Neuronal stem cell (in vitro differentiated cells): ENCODE measurements around the gene CADPS.

Source experiments
- DNase-seq: peaks from one replicate; pipeline ENCODE4 v3.0.0-alpha.2; 2013; ENCODE audit warnings: low spot score
- H2AFZ ChIP-seq: one replicate; pipeline ENCODE4 v1.6.1; 2013; ENCODE audit warnings: mild to moderate bottlenecking, low read length, inconsistent platforms
- H2AK5ac ChIP-seq: 2 replicates; pipeline ENCODE4 v1.6.1; 2013; ENCODE audit warnings: low read depth, mild to moderate bottlenecking, inconsistent platforms, low read length, moderate library complexity, mixed read lengths
- H2BK120ac ChIP-seq: 2 replicates; pipeline ENCODE4 v1.6.1; 2013; ENCODE audit warnings: low read depth, mild to moderate bottlenecking, inconsistent platforms, low read length, moderate library complexity, mixed read lengths
- H2BK12ac ChIP-seq: one replicate; pipeline ENCODE4 v1.6.1; 2013; ENCODE audit warnings: low read length, inconsistent platforms
- H2BK15ac ChIP-seq: 2 replicates; pipeline ENCODE4 v1.6.1; 2013; ENCODE audit warnings: mild to moderate bottlenecking, low read length, inconsistent platforms, mixed read lengths
- H2BK5ac ChIP-seq: one replicate; pipeline ENCODE4 v1.6.1; 2013; ENCODE audit warnings: inconsistent platforms, mild to moderate bottlenecking, low read length, moderate library complexity
- H3K14ac ChIP-seq: one replicate; pipeline ENCODE4 v1.6.1; 2013; ENCODE audit warnings: low read length, inconsistent platforms
- H3K18ac ChIP-seq: 2 replicates; pipeline ENCODE4 v1.6.1; 2013; ENCODE audit warnings: low read length, inconsistent platforms
- H3K23ac ChIP-seq: 2 replicates; pipeline ENCODE4 v1.6.1; 2013; ENCODE audit warnings: low read depth, mild to moderate bottlenecking, mixed read lengths, low read length, inconsistent platforms; ENCODE audit not compliant: poor library complexity
- H3K27ac ChIP-seq: replicated peaks from 3 replicates; pipeline ENCODE4 v1.5.1; 2013; ENCODE audit warnings: low read length, inconsistent platforms
- H3K27me3 ChIP-seq, 3 experiments: 2 replicates each; pipeline ENCODE4 v1.6.1; 2013; ENCODE audit warnings: low read length in 3 of 3, mild to moderate bottlenecking in 2 of 3, inconsistent platforms in 1 of 3, low read depth in 1 of 3, mixed read lengths in 1 of 3, moderate library complexity in 1 of 3; ENCODE audit not compliant: control insufficient read depth in 3 of 3, insufficient read depth in 3 of 3
- H3K36me3 ChIP-seq, 2 donors: replicated peaks in 1 of 2; 2 replicates each; pipeline ENCODE4 v1.6.1; 2013; ENCODE audit warnings: low read length in 2 of 2; ENCODE audit not compliant: control insufficient read depth in 2 of 2, insufficient read depth in 2 of 2
- H3K4ac ChIP-seq: 2 replicates; pipeline ENCODE4 v1.6.1; 2013; ENCODE audit warnings: inconsistent platforms, mild to moderate bottlenecking, low read length, moderate library complexity
- H3K4me1 ChIP-seq, 2 donors: 1 replicate in 1 of 2; 2 replicates in 1 of 2; pipeline ENCODE4 v1.6.1; 2013; ENCODE audit warnings: low read length in 2 of 2, low read depth in 1 of 2; ENCODE audit not compliant: control insufficient read depth in 2 of 2, insufficient read depth in 1 of 2
- H3K4me2 ChIP-seq: one replicate; pipeline ENCODE4 v1.6.1; 2013; ENCODE audit warnings: mild to moderate bottlenecking, low read length, inconsistent platforms; ENCODE audit not compliant: insufficient read depth, poor library complexity, severe bottlenecking
- H3K4me3 ChIP-seq, 2 donors: 2 replicates each; pipeline ENCODE4 v1.5.1; 2013; ENCODE audit warnings: low read length in 2 of 2, mild to moderate bottlenecking in 2 of 2, inconsistent platforms in 1 of 2, moderate library complexity in 1 of 2
- H3K79me1 ChIP-seq: one replicate; pipeline ENCODE4 v1.6.1; 2013; ENCODE audit warnings: low read depth, mild to moderate bottlenecking, inconsistent platforms, low read length, moderate library complexity
- H3K9ac ChIP-seq: one replicate; pipeline ENCODE4 v1.6.1; 2013; ENCODE audit warnings: mild to moderate bottlenecking, low read depth, low read length, inconsistent platforms; ENCODE audit not compliant: poor library complexity
- H3K9me3 ChIP-seq, 2 donors: replicated peaks in 1 of 2; 2 replicates each; pipeline versions ENCODE3 to v1.6.1; 2013; ENCODE audit warnings: low read length in 2 of 2, mild to moderate bottlenecking in 2 of 2, inconsistent platforms in 1 of 2, low read depth in 1 of 2, mixed read lengths in 1 of 2, moderate library complexity in 1 of 2; ENCODE audit not compliant: control insufficient read depth in 2 of 2, insufficient read depth in 1 of 2
- H4K8ac ChIP-seq: one replicate; pipeline ENCODE4 v1.6.1; 2013; ENCODE audit warnings: low read depth, mild to moderate bottlenecking, inconsistent platforms, low read length, moderate library complexity
- H4K91ac ChIP-seq: one replicate; pipeline ENCODE4 v1.6.1; 2013; ENCODE audit warnings: low read length, low read depth, mild to moderate bottlenecking, inconsistent platforms; ENCODE audit not compliant: poor library complexity
- WGBS, 2 donors: extraction: QIAGEN DNeasy Blood & Tissue Kit; methylation state at CpG; one replicate each; pipeline ENCODE4 v1.1.7; 2013; ENCODE audit warnings: missing lambda C conversion rate in 2 of 2, mixed read lengths in 1 of 2; ENCODE audit not compliant: insufficient read length in 2 of 2, insufficient replicate concordance in 1 of 2; ENCODE audit errors: extremely low coverage in 2 of 2; 5-methylcytosine and 5-hydroxymethylcytosine counted together

Gene CADPS

GRCh38 chr3:62602129-62602770, 273.0 kb downstream of the CADPS start:
- no CpG with 5 or more reads among the region's 10 CpGs for WGBS, 2 donors

GRCh38 chr3:62601238-62602070, 273.8 kb downstream of the CADPS start:
- Histone ChIP-seq H3K27me3 (no peaks in the 10 kb centered on the region), H4K91ac (no peak overlapping the region), H3K4me2 (no peak overlapping the region), H2BK12ac (no peak overlapping the region), H2BK15ac (no peak overlapping the region), H2AK5ac (no peak overlapping the region), H3K23ac (no peak overlapping the region), H3K27ac (no peak overlapping the region), H2BK5ac (no peak overlapping the region), H3K79me1 (no peaks in the 10 kb centered on the region), H3K9me3 (no peaks in the 10 kb centered on the region), H3K4ac (no peak overlapping the region), H4K8ac (no peak overlapping the region), H3K14ac (no peak overlapping the region), H3K4me3 (no peak overlapping the region), H3K4me1 (peaks cover 0 to 3% of the 10 kb centered on the region in 2 donors), H3K36me3 (no peaks in the 10 kb centered on the region), H2AFZ (no peak overlapping the region), H2BK120ac (no peak overlapping the region), H3K9ac (no peak overlapping the region), H3K18ac (no peak overlapping the region)
- no peak for DNase-seq
- no CpG with 5 or more reads among the region's 7 CpGs for WGBS, 2 donors

More at GRCh38 chr3:62602129-62602770, 273.0 kb downstream of the CADPS start:
- no peaks in the 10 kb centered on the region for H3K36me3 ChIP-seq
- no peak overlapping the region for H3K18ac ChIP-seq
- H4K91ac ChIP-seq: no peak overlapping the region
- H3K23ac ChIP-seq: no peak overlapping the region
- no peaks in the 10 kb centered on the region for H3K27me3 ChIP-seq
- H2BK120ac ChIP-seq: no peak overlapping the region
- H2AK5ac ChIP-seq: no peak overlapping the region
- H3K4me2 ChIP-seq: no peak overlapping the region
- DNase-seq: no peak
- H2AFZ ChIP-seq: no peak overlapping the region
- no peak overlapping the region for H2BK5ac ChIP-seq
- no peak overlapping the region for H3K4me3 ChIP-seq
- no peak overlapping the region for H3K14ac ChIP-seq
- no peaks in the 10 kb centered on the region for H3K9me3 ChIP-seq
- H2BK15ac ChIP-seq: no peak overlapping the region
- H3K79me1 ChIP-seq: no peaks in the 10 kb centered on the region
- no peak overlapping the region for H4K8ac ChIP-seq
- H3K27ac ChIP-seq: no peak overlapping the region
- H3K4me1 ChIP-seq: peaks cover 0 to 5% of the 10 kb centered on the region in 2 donors
- no peak overlapping the region for H2BK12ac ChIP-seq
- H3K9ac ChIP-seq: no peak overlapping the region
- H3K4ac ChIP-seq: no peak overlapping the region

DNA sequence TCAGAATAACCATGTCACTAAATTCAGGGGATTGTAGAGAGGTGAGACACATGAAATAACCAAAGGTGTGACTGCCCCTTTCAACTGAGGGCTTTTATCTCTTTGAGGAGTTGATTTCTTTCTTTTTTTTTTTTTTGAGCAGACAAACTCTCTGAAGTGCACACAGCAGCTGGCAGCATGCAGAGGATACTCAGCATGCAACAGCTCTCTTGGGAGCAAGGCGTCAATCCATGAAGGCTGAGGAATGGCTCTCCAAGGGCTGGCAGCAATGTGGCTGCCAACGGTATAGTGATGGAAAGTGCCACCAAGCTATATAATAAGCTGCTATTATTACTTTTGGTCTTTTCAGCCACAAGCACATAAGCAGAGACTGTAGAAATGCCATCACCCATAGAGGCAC, 275.2 kb downstream of the CADPS start:
- no peaks in the 10 kb centered on the region for H3K9me3 ChIP-seq
- H3K9ac ChIP-seq: no peak overlapping the region
- no peak overlapping the region for H2BK5ac ChIP-seq
- H3K4me3 ChIP-seq: no peak overlapping the region
- no peak overlapping the region for H3K4ac ChIP-seq
- WGBS, 2 donors: no CpG with 5 or more reads among the region's 2 CpGs
- no peak overlapping the region for H2BK12ac ChIP-seq
- H3K4me2 ChIP-seq: no peak overlapping the region
- peaks cover 0 to 3% of the 10 kb centered on the region in 2 donors for H3K4me1 ChIP-seq
- H3K27me3 ChIP-seq: no peaks in the 10 kb centered on the region
- no peak overlapping the region for H2BK15ac ChIP-seq
- no peak overlapping the region for H2AK5ac ChIP-seq
- H3K14ac ChIP-seq: no peak overlapping the region
- no peak for DNase-seq
- no peak overlapping the region for H4K8ac ChIP-seq
- H3K18ac ChIP-seq: no peak overlapping the region
- no peak overlapping the region for H2BK120ac ChIP-seq
- no peaks in the 10 kb centered on the region for H3K36me3 ChIP-seq
- no peak overlapping the region for H3K27ac ChIP-seq
- H3K23ac ChIP-seq: no peak overlapping the region
- H3K79me1 ChIP-seq: no peaks in the 10 kb centered on the region
- H2AFZ ChIP-seq: no peak overlapping the region
- H4K91ac ChIP-seq: no peak overlapping the region

- Histone ChIP-seq H3K4me2 (no peak overlapping the region), H3K79me1 (no peaks in the 10 kb centered on the region)
- WGBS, 2 donors: no CpG with 5 or more reads among the region's 4 CpGs
Observed at GRCh38 chr3:62597491-62597890, 277.7 kb downstream of the CADPS start.

More at GRCh38 chr3:62597491-62597890, 277.7 kb downstream of the CADPS start:
- no peaks in the 10 kb centered on the region for H3K9me3 ChIP-seq
- no peak overlapping the region for H3K4me3 ChIP-seq
- no peak overlapping the region for H2BK12ac ChIP-seq
- no peak overlapping the region for H2AK5ac ChIP-seq
- H3K23ac ChIP-seq: no peak overlapping the region
- no peak overlapping the region for H2BK120ac ChIP-seq
- no peaks in the 10 kb centered on the region for H3K27me3 ChIP-seq
- no peak overlapping the region for H3K14ac ChIP-seq
- no peak overlapping the region for H4K8ac ChIP-seq
- H2BK15ac ChIP-seq: no peak overlapping the region
- no peak for DNase-seq
- H3K27ac ChIP-seq: no peak overlapping the region
- no peak overlapping the region for H3K9ac ChIP-seq
- H4K91ac ChIP-seq: no peak overlapping the region
- peaks cover 0 to 6% of the 10 kb centered on the region in 2 donors for H3K4me1 ChIP-seq
- H3K36me3 ChIP-seq: no peaks in the 10 kb centered on the region
- H3K18ac ChIP-seq: no peak overlapping the region
- no peak overlapping the region for H2BK5ac ChIP-seq
- H2AFZ ChIP-seq: no peak overlapping the region
- H3K4ac ChIP-seq: no peak overlapping the region
